Naive B cell (primary cell): ENCODE measurements around the gene SPATS2. TPM values are rescaled to one million over a fixed set of nuclear protein-coding genes. Genes with fewer than 3 reads are reported as not detected.

Source experiments
- ATAC-seq, 2 donors: fragments of 150-1000 bp; cut with Tn5 transposase; 2 replicates each; pipeline ENCODE4 v1.10.0; 2021; ENCODE audit warnings: low read depth in 2 of 2, mild to moderate bottlenecking in 2 of 2, moderate library complexity in 2 of 2
- DNase-seq: peaks from one replicate; pipeline ENCODE4 v3.0.0; 2022
- H3K27ac Mint-ChIP-seq, 6 donors: one replicate each; pipeline ENCODE4 v1.8.0; 2020 to 2022; ENCODE audit warnings: mild to moderate bottlenecking in 6 of 6, mixed read lengths in 6 of 6, moderate library complexity in 5 of 6, inconsistent platforms in 2 of 6
- H3K27me3 Mint-ChIP-seq, 3 donors: one replicate each; pipeline ENCODE4 v1.8.0; 2021 to 2022; ENCODE audit warnings: mixed read lengths in 3 of 3, mild to moderate bottlenecking in 1 of 3
- H3K36me3 Mint-ChIP-seq, 2 donors: one replicate each; pipeline ENCODE4 v1.8.0; 2020 to 2022; ENCODE audit warnings: mixed read lengths in 2 of 2, inconsistent platforms in 1 of 2, mild to moderate bottlenecking in 1 of 2
- H3K4me1 Mint-ChIP-seq, 3 donors: one replicate each; pipeline ENCODE4 v1.8.0; 2020 to 2022; ENCODE audit warnings: mixed read lengths in 3 of 3, inconsistent platforms in 1 of 3, mild to moderate bottlenecking in 1 of 3, moderate library complexity in 1 of 3
- H3K4me3 Mint-ChIP-seq, 8 donors: one replicate each; pipeline ENCODE4 v1.8.0; 2020 to 2022; ENCODE audit warnings: mild to moderate bottlenecking in 8 of 8, mixed read lengths in 8 of 8, moderate library complexity in 8 of 8, inconsistent platforms in 2 of 8
- H3K9me3 Mint-ChIP-seq, 7 donors: one replicate each; pipeline ENCODE4 v1.8.0; 2020 to 2022; ENCODE audit warnings: mixed read lengths in 7 of 7, mild to moderate bottlenecking in 5 of 7, inconsistent platforms in 2 of 7, moderate library complexity in 1 of 7
- polyA plus RNA-seq, 6 donors: library from polyadenylated mRNA; unstranded; fragments of 300-500 nt; fragmentation: Illumina TruSeq; gene quantifications; one replicate each; pipeline ENCODE4 v1.2.3, GENCODE V29; 2021; ENCODE audit warnings: low read depth in 6 of 6

Gene SPATS2
- polyA plus RNA-seq, 6 donors from 2014 or later = 1.9 to 11.4 (median 9.0) TPM

- peaks cover 36 to 51% (median 50%) of the 10 kb centered on the region in 3 donors for H3K4me1 Mint-ChIP-seq
- peaks cover 0 to 7% of the 10 kb centered on the region in 2 donors for H3K36me3 Mint-ChIP-seq
- no peaks in the 10 kb centered on the region for H3K9me3 Mint-ChIP-seq
- peak overlapping the region in 3 of 6 donors; percentile 41 to 47 (median 43) for H3K27ac Mint-ChIP-seq
- peak; percentile 76 for DNase-seq
- ATAC-seq = peak; percentile 80 to 82
- peaks cover 40 to 89% (median 72%) of the 10 kb centered on the region in 3 donors for H3K27me3 Mint-ChIP-seq
- peak overlapping the region; percentile 50 to 92 (median 88) for H3K4me3 Mint-ChIP-seq
Measured at GRCh38 chr12:49347311-49348193, 19.7 kb upstream of the SPATS2 start.

- H3K27ac Mint-ChIP-seq = no peak overlapping the region
- H3K9me3 Mint-ChIP-seq = no peaks in the 10 kb centered on the region
- no peak for ATAC-seq
- H3K27me3 Mint-ChIP-seq = peaks cover 41 to 85% (median 71%) of the 10 kb centered on the region in 3 donors
- peak overlapping the region in 3 of 8 donors; percentile 32 to 56 (median 34) for H3K4me3 Mint-ChIP-seq
- H3K36me3 Mint-ChIP-seq = peaks cover 0 to 7% of the 10 kb centered on the region in 2 donors
- peaks cover 30 to 38% (median 38%) of the 10 kb centered on the region in 3 donors for H3K4me1 Mint-ChIP-seq
- DNase-seq = no peak
Measured at GRCh38 chr12:49348781-49349180, 18.5 kb upstream of the SPATS2 start.

GRCh38 chr12:49349266-49349665, 18.0 kb upstream of the SPATS2 start:
- Mint-ChIP-seq H3K27me3 (peaks cover 41 to 81% (median 73%) of the 10 kb centered on the region in 3 donors), H3K4me1 (peaks cover 26 to 33% (median 33%) of the 10 kb centered on the region in 3 donors), H3K9me3 (no peaks in the 10 kb centered on the region), H3K27ac (no peak overlapping the region), H3K36me3 (peaks cover 0 to 7% of the 10 kb centered on the region in 2 donors), H3K4me3 (peak overlapping the region in 2 of 8 donors; percentile 25 to 34)
- DNase-seq = no peak
- ATAC-seq = no peak

GRCh38 chr12:49352351-49352750, 14.9 kb upstream of the SPATS2 start:
- Mint-ChIP-seq H3K27ac (no peak overlapping the region), H3K36me3 (no peaks in the 10 kb centered on the region), H3K9me3 (no peaks in the 10 kb centered on the region), H3K4me1 (peaks cover 9 to 11% (median 9%) of the 10 kb centered on the region in 3 donors), H3K27me3 (peaks cover 43 to 77% (median 66%) of the 10 kb centered on the region in 3 donors), H3K4me3 (no peak overlapping the region)
- DNase-seq = no peak
- ATAC-seq = no peak

GRCh38 chr12:49355913-49356312, 11.3 kb upstream of the SPATS2 start:
- H3K4me3 Mint-ChIP-seq = no peak overlapping the region
- peaks cover 0 to 6% (median 4%) of the 10 kb centered on the region in 3 donors for H3K4me1 Mint-ChIP-seq
- H3K27ac Mint-ChIP-seq = no peak overlapping the region
- ATAC-seq = no peak
- no peak for DNase-seq
- no peaks in the 10 kb centered on the region for H3K9me3 Mint-ChIP-seq
- peaks cover 41 to 56% (median 51%) of the 10 kb centered on the region in 3 donors for H3K27me3 Mint-ChIP-seq
- H3K36me3 Mint-ChIP-seq = no peaks in the 10 kb centered on the region

GRCh38 chr12:49357103-49357678, 10.1 kb upstream of the SPATS2 start:
- ATAC-seq = no peak

GRCh38 chr12:49358483-49359141, 8.7 kb upstream of the SPATS2 start:
- ATAC-seq (peak; percentile 89 to 97), DNase-seq (peak; percentile 65)
- no peaks in the 10 kb centered on the region for H3K9me3 Mint-ChIP-seq
- no peak overlapping the region for H3K4me3 Mint-ChIP-seq
- H3K27me3 Mint-ChIP-seq = peaks cover 33 to 41% (median 34%) of the 10 kb centered on the region in 3 donors
- no peaks in the 10 kb centered on the region for H3K36me3 Mint-ChIP-seq
- no peak overlapping the region for H3K27ac Mint-ChIP-seq
- H3K4me1 Mint-ChIP-seq = peaks cover 0 to 6% (median 4%) of the 10 kb centered on the region in 3 donors

More at GRCh38 chr12:49357103-49357678, 10.1 kb upstream of the SPATS2 start:
- peaks cover 38 to 52% (median 45%) of the 10 kb centered on the region in 3 donors for H3K27me3 Mint-ChIP-seq
- no peak overlapping the region for H3K4me3 Mint-ChIP-seq
- H3K9me3 Mint-ChIP-seq = no peaks in the 10 kb centered on the region
- peaks cover 0 to 6% (median 4%) of the 10 kb centered on the region in 3 donors for H3K4me1 Mint-ChIP-seq
- H3K27ac Mint-ChIP-seq = no peak overlapping the region
- no peak for DNase-seq
- no peaks in the 10 kb centered on the region for H3K36me3 Mint-ChIP-seq

- Mint-ChIP-seq H3K9me3 (no peaks in the 10 kb centered on the region), H3K4me1 (peaks cover 0 to 6% (median 4%) of the 10 kb centered on the region in 3 donors), H3K27me3 (peaks cover 28 to 36% (median 28%) of the 10 kb centered on the region in 3 donors), H3K27ac (no peak overlapping the region), H3K36me3 (no peaks in the 10 kb centered on the region), H3K4me3 (no peak overlapping the region)
- no peak for DNase-seq
- no peak for ATAC-seq
Measured at GRCh38 chr12:49359671-49360070, 7.6 kb upstream of the SPATS2 start.

- Mint-ChIP-seq H3K4me3 (no peak overlapping the region), H3K4me1 (peaks cover 8 to 14% (median 10%) of the 10 kb centered on the region in 3 donors), H3K36me3 (no peaks in the 10 kb centered on the region), H3K27ac (no peak overlapping the region), H3K27me3 (peaks cover 17 to 25% (median 20%) of the 10 kb centered on the region in 3 donors), H3K9me3 (no peaks in the 10 kb centered on the region)
- ATAC-seq (no peak), DNase-seq (no peak)
Measured at GRCh38 chr12:49362077-49362476, 5.2 kb upstream of the SPATS2 start.

GRCh38 chr12:49364989-49365388, 2.3 kb upstream of the SPATS2 start:
- peaks cover 3 to 11% (median 10%) of the 10 kb centered on the region in 3 donors for H3K27me3 Mint-ChIP-seq
- no peak for ATAC-seq
- H3K36me3 Mint-ChIP-seq = no peaks in the 10 kb centered on the region
- no peaks in the 10 kb centered on the region for H3K9me3 Mint-ChIP-seq
- H3K27ac Mint-ChIP-seq = no peak overlapping the region
- peak overlapping the region in 3 of 8 donors; percentile 30 to 97 (median 62) for H3K4me3 Mint-ChIP-seq
- DNase-seq = no peak
- peaks cover 25 to 31% (median 30%) of the 10 kb centered on the region in 3 donors for H3K4me1 Mint-ChIP-seq

- H3K9me3 Mint-ChIP-seq = no peaks in the 10 kb centered on the region
Measured at GRCh38 chr12:49365542-49365941, 1.7 kb upstream of the SPATS2 start.

GRCh38 chr12:49366096-49366651, 1.1 kb upstream of the SPATS2 start:
- Mint-ChIP-seq H3K4me3 (peak overlapping the region; percentile 79 to 99 (median 96)), H3K36me3 (no peaks in the 10 kb centered on the region), H3K27me3 (peaks cover 3 to 6% (median 3%) of the 10 kb centered on the region in 3 donors), H3K27ac (peak overlapping the region; percentile 83 to 98 (median 96)), H3K4me1 (peaks cover 28 to 41% (median 33%) of the 10 kb centered on the region in 3 donors), H3K9me3 (no peaks in the 10 kb centered on the region)
- DNase-seq (no peak), ATAC-seq (peak; percentile 5 to 16)

More at GRCh38 chr12:49365542-49365941, 1.7 kb upstream of the SPATS2 start:
- ATAC-seq (no peak), DNase-seq (no peak)
- peaks cover 3 to 10% (median 9%) of the 10 kb centered on the region in 3 donors for H3K27me3 Mint-ChIP-seq
- H3K36me3 Mint-ChIP-seq = no peaks in the 10 kb centered on the region
- H3K4me3 Mint-ChIP-seq = peak overlapping the region in 5 of 8 donors; percentile 43 to 97 (median 94)
- H3K4me1 Mint-ChIP-seq = peaks cover 26 to 36% (median 32%) of the 10 kb centered on the region in 3 donors
- no peak overlapping the region for H3K27ac Mint-ChIP-seq
